ENCODE measurements around the gene OTULIN.

Gene OTULIN

DNA sequence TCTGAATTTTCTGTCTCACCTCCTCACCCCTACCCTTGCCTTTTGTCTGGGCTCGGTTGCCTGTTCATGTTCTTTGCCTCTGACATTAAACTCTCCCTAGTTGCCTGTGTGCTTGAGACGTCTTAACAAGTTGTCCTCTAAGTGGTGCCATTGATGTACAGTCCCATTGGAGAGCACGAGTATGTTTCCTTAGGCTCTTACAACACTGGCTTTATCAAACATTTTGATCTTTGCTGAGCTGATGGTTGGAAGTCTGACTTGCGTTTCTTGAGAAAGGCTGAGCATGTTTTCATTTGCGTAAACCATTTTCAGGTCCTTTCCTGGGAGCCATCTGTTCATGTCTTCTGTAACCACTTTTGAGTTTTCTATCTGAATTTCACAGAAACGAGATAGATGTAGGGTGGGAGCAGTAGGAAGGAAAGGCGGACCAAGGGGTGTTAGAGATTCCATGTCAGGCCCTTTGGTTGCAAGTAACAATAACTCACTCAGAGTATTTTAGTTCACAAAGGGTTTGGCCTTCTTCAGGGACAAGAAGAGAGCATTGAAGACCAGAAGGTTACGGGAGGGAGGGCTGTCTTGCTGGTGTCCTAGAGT lies 35.4 kb downstream of the OTULIN start:
- no peak for DNase-seq

DNA sequence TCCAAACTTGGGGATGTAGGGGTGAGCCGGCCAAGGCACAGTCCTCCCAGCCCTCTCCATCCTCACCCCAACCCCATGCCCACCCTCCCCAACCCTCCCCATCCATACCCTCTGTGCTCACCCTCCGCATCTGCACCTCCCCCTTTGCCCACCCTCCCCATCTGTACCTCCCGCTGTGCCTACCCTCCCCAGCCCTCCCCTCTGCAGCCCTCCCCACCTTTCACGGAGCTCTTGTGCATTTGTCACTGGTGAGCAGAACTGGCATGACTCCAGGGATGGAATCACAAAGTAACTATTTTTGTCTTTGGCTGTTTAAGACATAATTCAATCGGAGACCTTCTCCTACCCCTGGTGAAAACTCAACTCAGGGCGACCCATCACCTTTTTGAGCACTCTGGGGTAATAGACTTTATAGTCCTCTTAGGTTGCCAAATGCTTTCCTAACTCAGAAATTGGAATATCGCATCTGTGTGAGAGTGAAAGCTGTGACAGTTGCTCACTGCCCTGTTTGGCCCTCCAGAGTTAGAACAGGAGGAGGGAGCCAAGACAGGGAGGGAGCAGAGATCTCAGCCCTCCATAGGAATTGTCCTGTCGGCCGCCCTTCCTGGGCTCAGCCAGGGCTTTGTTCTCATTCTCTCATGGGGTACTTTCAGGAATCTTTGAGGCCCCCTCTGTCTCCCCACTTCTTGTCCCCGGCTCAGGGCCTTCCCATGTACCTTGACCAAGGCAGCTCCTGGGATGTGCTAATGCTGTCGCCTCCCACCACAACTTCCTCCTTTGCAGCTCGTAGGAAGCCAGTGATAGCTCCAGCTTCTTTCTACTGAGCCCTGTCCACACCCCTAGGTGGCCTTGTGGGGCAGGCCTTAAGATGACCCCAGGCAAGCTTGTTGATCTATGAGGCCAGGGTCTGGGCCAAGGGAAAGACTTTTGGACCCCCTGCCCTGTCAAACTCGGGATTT lies 36.2 kb downstream of the OTULIN start:
- no peak for DNase-seq

DNA sequence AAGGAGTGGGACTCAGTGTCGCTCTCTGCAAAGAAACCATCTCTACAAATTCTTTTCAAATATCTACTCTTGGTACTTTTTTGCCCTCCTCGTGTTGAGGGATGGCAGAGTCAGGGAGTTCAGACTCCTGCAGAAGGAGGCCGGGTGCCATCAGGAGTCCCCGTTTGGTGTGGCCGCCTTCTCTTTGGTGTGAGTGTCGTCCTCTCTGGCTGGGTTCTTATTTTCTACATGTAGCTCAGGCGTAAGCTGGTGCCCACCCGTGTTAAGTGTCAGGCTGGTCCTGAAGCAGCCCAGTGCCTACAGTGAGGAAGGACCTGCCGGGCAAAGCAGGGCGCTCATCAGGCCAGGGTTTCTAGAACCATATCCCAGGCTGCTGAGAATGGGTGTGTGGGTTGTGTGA lies 37.0 kb downstream of the OTULIN start:
- no peak for DNase-seq

DNA sequence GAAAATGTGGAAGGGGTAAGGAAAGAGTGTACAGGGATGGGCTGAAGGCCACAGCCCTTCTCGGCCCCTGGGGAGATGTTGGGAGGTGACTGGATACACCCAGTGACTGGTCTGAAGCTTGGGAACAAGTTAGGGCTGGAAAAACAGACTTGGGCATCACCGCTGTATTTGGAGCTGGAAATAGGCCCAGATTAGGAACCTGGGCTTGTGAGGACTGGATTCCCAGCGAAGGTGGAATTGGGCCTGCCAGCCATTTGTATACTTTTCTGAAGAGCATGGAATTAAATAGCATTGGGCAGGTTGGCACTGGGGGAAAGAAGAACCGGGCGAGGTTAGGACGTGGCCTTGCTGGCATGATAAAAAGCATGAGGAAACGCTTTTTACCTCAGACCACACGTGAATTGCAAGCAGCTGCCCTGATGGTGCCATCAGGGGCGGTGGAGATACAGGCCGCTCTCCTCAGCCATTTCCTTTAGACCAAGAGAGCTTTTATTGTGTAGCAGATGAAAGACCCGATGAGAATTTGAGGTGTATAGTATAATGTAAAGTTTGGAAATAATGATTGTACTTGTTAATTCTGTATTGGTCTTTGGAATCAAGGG lies 37.8 kb downstream of the OTULIN start:
- DNase-seq = no peak

DNA sequence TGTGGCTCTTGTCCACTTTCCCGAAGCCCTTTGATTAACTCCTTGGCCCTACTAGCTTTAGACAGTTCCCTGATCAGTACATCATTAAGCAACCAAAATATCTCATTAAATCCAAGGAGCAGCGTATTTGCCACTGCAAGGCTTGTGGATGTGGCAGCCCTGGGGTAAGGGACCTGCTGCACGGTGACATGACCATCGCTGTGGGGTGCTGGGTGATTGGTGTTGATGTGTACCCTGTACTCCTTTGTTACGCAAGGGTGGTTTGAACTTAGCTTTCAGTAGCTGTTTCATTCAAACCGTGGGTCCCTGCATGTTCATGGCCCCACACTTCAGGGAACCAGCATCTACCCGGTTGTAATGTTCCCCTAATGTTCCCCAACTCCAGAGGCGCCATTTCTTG lies 41.0 kb downstream of the OTULIN start:
- DNase-seq = no peak

DNA sequence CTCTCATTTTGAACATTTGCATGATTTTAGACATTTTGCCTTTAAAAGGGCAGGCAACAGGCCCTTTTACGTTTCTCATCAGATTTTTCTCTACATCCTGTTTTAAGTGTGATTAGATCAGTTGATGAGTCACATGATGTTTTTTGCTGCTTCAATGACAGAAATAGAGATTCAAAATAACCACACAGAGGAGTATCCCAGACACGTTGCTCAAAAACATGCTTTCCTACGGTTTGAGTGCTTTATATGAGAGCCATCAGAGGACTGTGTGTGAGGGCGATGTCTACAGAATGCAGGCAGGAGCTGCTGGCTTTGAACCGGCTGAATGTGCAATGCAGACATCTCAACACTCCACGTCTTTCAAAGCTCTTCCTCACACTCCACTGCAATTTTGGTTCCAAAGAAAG lies 42.1 kb downstream of the OTULIN start:
- DNase-seq = no peak

DNA sequence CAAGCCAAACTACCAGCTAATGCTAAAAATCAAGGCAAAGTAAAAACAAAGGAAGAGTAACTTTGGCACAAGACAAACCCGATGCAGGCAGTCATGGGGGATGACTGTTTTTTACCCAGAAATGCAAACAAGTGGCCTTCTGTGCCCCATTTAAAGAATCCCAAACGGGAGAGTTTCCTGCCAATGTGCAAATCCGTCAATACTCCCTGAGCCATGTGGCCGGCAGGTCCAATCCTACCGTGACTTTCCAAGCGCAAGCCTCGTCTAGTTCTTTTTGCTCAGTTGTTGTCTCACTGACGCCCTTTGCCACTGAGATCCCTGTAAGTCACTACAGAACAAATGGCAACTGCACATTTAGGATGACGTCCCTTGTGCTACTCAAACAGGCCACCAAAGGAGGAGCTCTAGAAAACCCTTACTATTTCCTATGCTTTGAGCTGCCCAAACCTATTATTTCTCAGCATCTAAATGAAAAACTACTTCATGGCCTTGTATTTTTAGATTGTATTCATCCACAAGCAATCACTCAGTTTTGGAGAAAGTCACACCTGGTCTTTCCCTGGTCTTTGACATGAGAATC lies 43.4 kb downstream of the OTULIN start:
- DNase-seq = no peak

DNA sequence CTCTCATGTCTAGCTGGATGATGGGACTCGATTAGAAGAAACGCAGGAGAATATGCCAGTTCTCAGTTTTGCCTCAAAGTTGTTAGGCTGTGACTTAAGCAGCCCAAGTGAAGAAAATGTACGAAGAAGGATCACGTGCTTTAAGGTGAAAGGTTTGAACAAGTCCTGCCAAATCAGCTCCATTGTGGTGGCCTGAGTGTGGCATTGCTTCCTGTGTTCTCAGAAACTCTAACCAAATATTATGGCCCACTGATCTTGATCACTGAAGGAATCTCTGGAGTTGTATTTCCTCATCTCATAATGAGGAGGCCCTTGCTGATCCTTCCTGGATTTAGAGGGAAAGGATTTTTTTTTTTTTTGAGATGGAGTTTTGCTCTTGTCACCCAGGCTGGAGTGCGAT lies 44.0 kb downstream of the OTULIN start:
- DNase-seq = no peak

DNA sequence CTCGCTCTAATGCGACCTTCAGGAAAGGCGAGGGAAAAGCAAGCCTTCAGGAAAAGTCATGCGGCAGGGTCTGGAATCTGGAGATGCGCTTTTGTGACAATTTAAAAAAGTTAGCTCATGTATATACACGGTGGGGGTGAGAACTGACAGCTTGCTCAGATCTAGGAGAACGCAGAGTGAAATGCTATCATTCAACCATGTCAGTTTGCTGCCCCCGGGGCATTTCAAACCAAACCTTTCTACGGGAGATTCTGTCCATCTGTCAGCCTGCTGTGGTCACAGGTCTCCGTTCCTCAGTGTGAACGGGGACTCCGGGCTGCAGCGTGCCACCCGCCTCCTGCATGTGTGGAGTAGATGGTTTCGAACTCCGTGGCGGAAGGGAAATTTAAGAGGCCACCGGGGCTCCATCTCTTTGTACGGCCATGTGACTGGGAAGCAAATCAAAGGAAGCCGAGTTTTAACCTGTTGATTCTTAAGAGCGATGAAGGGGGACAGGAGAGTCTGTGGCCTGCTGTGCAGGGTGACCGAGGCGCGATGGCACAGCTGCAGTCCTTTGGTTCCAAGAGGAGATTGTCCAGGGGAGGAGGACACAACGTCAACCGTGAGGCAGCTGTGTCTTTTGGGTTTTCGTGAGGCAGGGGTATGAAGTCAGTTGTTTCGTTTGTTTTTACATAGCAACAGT lies 45.9 kb downstream of the OTULIN start:
- no peak for DNase-seq

DNA sequence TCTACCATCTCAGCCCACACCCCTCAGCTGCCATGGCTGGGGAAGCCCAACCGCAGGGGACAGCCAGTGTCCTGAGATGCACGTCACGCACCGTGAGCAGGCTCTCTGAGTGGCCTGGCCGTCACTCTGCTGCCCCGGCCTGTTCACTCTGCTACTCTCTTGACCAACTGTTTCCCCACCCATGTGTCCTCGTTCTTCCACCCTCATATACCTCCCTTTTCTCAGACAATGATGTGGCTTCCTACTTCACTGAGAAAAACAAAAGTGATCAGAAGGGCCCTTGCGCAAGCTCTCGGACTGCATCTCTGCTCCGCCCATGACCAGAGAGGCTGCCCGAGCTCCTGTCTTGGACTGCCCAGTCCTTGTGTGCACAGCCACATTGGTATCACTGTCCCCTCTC lies 47.6 kb downstream of the OTULIN start:
- no peak for DNase-seq

DNA sequence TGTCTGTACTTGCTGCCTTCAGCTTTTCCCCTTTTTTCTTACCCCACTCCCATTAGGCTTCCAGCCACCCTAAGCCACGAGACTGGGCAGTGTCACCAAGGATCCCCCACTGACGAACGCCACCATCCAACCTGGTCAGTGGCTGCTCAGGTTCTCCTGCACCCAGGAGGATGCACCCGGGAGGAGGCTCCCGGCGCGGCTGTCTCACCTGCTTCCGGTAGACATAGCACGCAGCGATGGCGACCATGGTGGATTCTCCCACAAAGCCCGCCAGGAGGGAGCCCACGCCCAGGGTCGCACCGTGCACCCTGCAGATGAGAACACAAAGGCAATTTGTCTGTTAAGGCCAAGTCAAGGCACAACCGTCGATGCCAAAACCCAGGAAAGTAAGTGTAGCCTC lies 48.1 kb downstream of the OTULIN start:
- DNase-seq = no peak

DNA sequence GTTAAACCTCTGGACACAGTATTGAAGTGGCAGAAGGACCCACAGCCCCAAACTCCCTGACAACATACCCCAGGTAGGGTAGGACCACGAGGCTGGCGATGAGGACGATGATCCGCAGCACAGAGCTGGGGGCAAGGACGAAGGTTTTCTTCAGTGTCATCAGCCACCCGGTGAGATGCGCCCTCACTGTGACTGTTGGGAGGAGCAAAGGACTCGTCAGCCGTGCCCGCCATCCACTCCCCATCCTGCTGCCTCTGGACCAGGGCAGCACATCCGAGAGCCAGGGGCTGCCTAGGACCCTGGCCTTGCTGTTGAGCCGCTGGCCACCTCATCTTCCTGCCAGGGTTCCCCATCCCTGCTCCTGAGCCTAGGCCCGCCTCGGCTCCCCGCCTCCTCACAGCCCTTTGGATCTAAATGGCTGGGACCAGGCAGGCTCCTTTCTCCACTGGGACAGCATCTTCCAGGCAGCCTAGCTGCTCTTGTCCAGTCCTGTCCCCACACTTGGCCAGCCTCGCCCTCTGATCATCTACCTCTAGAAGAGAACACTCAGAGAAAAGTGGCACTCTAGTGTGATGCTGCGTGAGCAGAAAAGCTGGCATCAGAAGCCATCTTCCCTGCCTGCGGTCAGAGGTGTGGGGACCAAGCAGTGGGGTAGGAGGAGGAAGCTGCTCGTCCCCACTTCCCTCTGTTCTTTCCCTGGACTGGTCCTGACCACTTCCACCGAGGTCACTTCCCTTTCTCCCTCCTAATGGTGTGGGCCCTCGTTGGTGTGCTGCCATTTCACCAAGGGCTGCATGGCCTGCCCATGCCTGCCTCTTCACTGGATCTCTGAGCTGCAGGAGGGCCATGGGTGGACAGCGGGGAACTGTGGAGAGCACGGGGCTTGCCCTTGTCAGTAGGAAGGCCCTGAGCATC lies 49.2 kb downstream of the OTULIN start:
- DNase-seq = no peak

DNA sequence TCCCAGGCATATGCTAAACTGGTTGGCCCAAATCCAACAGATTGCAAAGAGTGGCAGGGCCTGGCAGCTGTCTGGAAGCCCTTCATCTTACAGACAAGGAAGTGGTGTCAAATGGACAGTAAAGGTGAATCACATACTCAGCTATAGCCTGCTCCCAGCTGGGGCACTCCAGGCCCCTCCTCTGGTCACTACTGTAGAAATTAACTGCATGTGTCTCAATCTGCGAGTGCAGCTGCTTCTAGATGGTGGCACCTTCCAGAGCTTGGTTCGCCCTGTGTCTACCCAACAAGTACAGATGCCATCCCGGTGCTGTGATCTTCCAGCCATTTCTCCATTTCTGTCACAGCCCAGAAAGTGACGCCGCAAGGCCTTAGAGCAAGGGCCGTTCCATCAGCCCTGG lies 50.2 kb downstream of the OTULIN start:
- DNase-seq = no peak

DNA sequence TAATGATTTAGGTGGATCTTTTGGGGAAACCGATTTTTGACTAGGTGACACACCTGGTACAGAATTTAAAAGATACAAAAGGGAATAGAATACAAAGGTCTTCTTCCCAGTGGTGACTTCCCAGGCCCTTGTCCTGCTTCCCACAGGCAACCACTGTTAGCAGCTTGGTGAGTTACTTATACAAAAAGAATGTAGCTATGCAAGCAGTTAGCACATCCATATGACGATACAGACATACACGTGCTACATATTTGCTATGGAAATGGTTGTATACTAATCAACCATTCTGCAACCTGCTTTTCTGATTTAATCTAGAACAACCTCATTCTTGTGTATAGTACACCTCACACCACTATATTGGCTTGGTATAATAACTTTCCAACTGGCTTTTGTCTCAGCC lies 51.0 kb downstream of the OTULIN start:
- DNase-seq = no peak

DNA sequence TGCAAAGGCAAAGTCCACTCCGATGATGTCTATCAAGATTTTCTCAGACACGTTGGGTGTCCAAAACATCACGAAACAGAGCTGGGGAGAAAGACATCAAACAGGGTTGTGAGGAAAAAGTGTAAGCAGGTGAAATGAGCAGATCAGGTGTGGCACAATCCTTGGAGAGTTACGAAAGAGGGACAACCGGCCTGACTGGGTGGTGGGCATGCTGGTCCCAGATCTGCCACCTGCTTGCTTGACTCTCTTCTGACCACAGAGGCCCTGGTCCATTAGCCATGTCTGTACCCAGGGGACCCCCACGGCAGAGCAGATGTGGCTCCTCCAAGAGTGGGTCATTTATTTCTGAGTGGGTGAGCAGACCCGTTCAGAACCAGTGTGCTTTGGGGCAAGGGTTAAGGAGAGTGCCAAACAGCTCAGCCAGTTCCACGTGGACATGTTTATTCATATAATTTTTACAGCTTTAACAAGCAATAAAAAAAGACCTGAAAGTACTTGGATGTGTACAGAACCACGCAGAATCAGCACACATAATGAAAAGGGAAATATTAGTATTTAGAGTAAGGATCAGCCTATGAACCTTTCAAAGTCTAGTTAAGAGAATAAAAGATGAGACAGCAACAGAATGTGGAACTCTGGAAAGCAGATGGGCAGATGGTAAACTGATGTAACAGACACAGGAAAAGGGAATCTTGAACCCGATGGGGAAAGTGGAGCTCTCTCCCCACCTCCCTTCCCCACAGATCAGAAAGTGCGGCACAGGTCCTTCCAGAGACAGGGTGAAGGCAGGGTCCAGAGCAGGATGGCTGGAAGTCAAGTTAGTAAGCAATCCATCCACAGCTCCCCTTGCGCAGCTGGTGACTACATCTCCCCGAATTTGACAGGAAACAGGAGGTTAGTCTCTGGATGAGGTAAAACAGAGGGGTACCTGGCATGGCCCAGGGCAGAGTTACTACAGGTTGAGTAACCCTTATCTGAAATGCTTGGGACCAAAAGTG lies 52.5 kb downstream of the OTULIN start:
- DNase-seq = no peak

DNA sequence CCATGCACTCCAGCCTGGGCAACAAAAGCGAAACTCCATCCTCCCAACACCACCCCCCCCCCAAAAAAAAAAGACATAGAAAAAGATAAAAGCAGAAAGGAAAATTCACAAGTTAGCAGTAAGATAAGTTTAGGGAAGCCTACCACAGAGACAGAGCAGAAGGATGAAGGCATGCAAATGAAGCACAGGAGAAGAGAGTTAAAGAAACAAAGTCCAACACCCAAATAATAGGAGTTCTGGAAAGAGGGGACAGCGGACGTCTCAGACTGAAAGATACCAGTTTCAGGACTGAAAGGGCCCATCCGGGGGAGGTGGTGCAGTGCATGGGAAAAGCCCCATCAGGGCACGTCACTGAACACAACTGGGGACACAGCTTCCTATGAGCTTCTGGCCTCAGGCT lies 54.3 kb downstream of the OTULIN start:
- no peak for DNase-seq

DNA sequence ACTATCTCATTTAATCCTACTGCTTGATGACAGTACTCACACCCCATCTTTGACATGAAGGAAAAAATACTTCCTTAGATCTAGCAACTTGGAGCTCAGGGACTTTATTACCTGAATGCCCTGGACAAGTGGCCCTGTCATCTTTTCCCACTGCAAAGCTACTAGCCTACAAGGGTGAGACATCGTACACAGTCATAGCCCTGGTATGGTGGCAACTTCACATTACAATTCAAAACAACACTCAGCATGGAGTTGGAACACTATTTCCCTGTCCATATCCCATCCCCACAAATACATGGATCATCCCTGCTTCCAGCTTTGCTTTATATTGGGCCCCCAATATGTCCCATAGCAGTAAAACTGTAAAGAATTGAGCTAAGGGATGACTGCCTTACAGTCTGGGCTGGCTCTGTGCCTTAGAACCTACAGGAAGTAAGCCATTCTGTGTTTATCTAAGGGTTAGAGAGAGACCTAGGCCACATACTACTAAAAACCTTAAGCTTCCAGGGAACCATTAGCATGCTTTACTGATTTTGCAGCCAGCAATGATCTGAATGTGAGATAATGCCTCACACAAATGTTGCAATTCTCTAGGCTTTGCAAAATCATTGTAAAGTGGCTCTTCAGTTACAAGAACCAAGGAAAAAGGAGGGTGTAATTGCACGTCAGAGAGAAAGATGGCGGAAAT lies 55.9 kb downstream of the OTULIN start:
- no peak for DNase-seq

DNA sequence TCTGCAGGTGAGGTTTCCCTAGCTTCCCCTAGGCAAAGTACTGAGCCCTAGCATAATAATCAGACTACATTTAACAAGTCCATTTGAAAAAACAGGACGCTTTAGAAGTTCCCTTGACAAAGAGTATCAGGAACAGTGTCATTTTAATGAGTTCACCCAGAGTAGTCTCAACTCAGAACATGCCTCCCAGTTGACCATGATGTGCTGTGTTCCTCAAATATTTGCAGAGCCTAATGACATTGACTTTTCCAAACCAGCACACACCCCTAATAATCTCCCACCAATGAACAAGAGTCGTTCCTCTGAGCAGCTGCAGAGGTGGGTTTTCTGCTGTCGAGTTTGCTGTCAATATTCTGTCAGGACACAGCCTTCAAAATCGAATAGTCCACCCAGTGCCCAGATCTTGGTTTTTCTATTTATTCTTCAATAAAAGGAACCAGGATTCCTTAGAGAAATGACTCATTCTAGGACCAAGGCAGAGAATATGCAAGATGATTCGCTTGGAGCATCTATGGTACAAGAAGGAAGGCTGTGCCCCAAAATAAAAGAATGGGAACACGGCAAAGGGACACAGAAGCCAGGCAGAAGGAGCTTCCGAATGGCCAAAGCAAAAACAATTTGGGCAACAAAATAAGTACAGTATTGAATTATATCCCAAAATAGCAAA lies 57.6 kb downstream of the OTULIN start:
- no peak for DNase-seq

DNA sequence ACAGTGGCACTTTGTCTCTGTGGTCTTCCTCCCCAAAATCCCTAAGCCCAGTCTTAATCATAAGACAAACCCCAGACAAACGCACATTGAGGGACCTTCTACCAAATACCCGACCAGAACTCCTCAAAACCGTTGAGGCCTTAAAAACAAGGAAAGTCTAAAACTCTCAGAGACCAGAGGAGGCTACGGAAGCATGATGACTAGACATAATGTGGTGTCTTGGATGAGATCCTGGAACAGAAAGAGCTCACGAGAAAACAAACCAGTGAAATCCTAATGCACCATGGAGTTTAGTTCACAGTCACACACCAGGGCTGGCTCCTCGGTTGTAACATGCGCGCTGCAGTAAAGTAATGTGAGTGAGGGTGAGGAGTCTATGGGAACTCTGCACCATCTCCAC lies 58.4 kb downstream of the OTULIN start:
- no peak for DNase-seq

DNA sequence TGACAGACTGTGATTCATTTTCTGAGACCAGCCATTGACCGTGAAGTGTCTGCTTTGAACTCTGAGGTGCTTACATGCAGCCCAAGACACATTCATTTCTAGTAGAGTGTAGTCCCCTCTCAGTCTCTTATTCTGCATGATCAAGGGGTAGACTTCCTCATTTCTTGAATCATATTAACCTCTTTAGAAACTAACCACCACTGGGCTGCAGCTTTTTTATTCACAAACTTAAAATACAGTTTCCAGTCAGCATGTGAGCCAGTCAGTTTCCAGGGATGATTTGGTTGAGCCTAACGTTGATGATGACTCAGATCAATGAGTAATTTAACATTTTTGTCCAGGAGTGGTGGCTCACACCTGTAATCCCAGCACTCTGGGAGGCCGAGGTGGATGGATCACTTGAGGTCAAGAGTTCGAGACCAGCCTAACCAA lies 59.2 kb downstream of the OTULIN start:
- DNase-seq = no peak
